HG02798 (cell line): ENCODE measurements around the gene CENPP.

Experiments used
- ATAC-seq: cut with Tn5 transposase; IDR thresholded peaks from one replicate; pipeline ENCODE4 v1.9.1; 2021; ENCODE audit warnings: mild to moderate bottlenecking; ENCODE audit not compliant: unreplicated experiment, poor library complexity

CENPP gene

GRCh38 chr9:92467511-92467910 lies 141.8 kb downstream of the CENPP start:
- ATAC-seq: no peak

- no peak for ATAC-seq
These were observed 142.5 kb downstream of the CENPP start for GRCh38 chr9:92468206-92468605.

- no peak for ATAC-seq
These were observed 148.8 kb downstream of the CENPP start for GRCh38 chr9:92474587-92474986.

- peak; percentile 31 for ATAC-seq
These were observed 151.2 kb downstream of the CENPP start for GRCh38 chr9:92476962-92477361.

- no peak for ATAC-seq
These were observed 153.0 kb downstream of the CENPP start for GRCh38 chr9:92478783-92479182.

- ATAC-seq: no peak
These were observed 153.6 kb downstream of the CENPP start for GRCh38 chr9:92479346-92479745.

- ATAC-seq: no peak
These were observed 154.6 kb downstream of the CENPP start for GRCh38 chr9:92480291-92480771.

GRCh38 chr9:92480986-92481633 lies 155.4 kb downstream of the CENPP start:
- ATAC-seq: no peak

GRCh38 chr9:92482329-92482728 lies 156.6 kb downstream of the CENPP start, which contains the start of gene ASPN:
Gene ASPN (minus strand): TSS chr9:92482506.
- no peak for ATAC-seq

- ATAC-seq: no peak
These were observed 157.1 kb downstream of the CENPP start for GRCh38 chr9:92482805-92483204.

- no peak for ATAC-seq
These were observed 158.1 kb downstream of the CENPP start for GRCh38 chr9:92483627-92484545.

GRCh38 chr9:92484563-92484962 lies 158.8 kb downstream of the CENPP start:
- ATAC-seq: no peak

- no peak for ATAC-seq
These were observed 160.6 kb downstream of the CENPP start for GRCh38 chr9:92486371-92486770.

- ATAC-seq: no peak
These were observed 163.2 kb downstream of the CENPP start for GRCh38 chr9:92488681-92489550.

GRCh38 chr9:92492781-92493401 lies 167.1 kb downstream of the CENPP start:
- no peak for ATAC-seq

- ATAC-seq: no peak
These were observed 168.1 kb downstream of the CENPP start for GRCh38 chr9:92493749-92494387.

GRCh38 chr9:92494856-92495255 lies 169.1 kb downstream of the CENPP start:
- no peak for ATAC-seq

GRCh38 chr9:92496396-92497176 lies 170.8 kb downstream of the CENPP start:
- ATAC-seq: no peak

GRCh38 chr9:92499701-92500100 lies 173.9 kb downstream of the CENPP start:
- no peak for ATAC-seq
